Loucy (cell line): ENCODE results near the gene NBPF1.
"Not testable (repeated sequence)": the region's sequence is repeated elsewhere in the genome, so short reads cannot be mapped to it uniquely, and the experiment has no call there.

ENCODE experiments used
- EZH2phosphoT487 ChIP-seq: fragments of 200-600 bp; IDR thresholded peaks from 2 replicates; pipeline ENCODE4 v1.6.1; 2018; ENCODE audit warnings: antibody characterized with exemption, mild to moderate bottlenecking, moderate library complexity, borderline replicate concordance
- TF ChIP-seq, protein P1 (sequence below): fragments of 200-600 bp; sonication (generic); conservative IDR thresholded peaks from 2 replicates; pipeline ENCODE4 v1.5.1; 2014; ENCODE audit warnings: mild to moderate bottlenecking, antibody characterized with exemption, low read length

DNA sequence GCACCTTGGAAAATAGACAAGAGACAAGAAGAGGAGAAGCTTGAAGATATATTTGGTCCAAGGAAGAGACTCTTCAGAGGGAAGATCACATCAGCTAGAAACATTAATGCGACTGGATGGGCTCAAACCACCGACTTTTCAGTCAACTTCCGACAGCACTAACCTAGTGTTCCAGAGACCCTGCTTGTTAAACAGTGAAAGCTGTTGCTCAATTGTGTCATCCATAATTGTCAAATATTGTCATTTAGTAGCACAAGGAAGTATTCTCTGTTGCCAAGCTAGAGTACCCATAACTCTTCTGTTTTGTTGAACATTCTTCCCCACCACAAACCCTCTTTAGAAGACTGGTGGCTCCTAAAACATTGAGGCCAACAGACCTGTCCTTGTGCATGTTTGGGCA, 56.3 kb downstream of the NBPF1 start:
- TF ChIP-seq, protein P1, sequence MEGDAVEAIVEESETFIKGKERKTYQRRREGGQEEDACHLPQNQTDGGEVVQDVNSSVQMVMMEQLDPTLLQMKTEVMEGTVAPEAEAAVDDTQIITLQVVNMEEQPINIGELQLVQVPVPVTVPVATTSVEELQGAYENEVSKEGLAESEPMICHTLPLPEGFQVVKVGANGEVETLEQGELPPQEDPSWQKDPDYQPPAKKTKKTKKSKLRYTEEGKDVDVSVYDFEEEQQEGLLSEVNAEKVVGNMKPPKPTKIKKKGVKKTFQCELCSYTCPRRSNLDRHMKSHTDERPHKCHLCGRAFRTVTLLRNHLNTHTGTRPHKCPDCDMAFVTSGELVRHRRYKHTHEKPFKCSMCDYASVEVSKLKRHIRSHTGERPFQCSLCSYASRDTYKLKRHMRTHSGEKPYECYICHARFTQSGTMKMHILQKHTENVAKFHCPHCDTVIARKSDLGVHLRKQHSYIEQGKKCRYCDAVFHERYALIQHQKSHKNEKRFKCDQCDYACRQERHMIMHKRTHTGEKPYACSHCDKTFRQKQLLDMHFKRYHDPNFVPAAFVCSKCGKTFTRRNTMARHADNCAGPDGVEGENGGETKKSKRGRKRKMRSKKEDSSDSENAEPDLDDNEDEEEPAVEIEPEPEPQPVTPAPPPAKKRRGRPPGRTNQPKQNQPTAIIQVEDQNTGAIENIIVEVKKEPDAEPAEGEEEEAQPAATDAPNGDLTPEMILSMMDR, result not testable (repeated sequence)
- TF ChIP-seq EZH2phosphoT487, result not testable (repeated sequence)
